GM19035 (cell line): ENCODE measurements around the gene MARCHF4.

Experiments
- ATAC-seq: cut with Tn5 transposase; IDR thresholded peaks from one replicate; pipeline ENCODE4 v1.9.1; 2021; ENCODE audit not compliant: unreplicated experiment

Gene MARCHF4

GRCh38 chr2:216371721-216372702 lies at the start of gene MARCHF4:
TSS of gene MARCHF4 (minus strand) at chr2:216372483. CDS start at chr2:216370260, 2,223 bp downstream.
- ATAC-seq, result no peak

- ATAC-seq, result no peak
Measured at GRCh38 chr2:216420367-216421101, 48.3 kb upstream of the MARCHF4 start.

- no peak for ATAC-seq
Measured at GRCh38 chr2:216418981-216419380, 46.7 kb upstream of the MARCHF4 start.

GRCh38 chr2:216416571-216417307 lies 44.5 kb upstream of the MARCHF4 start:
- no peak for ATAC-seq

GRCh38 chr2:216415541-216415940 lies 43.3 kb upstream of the MARCHF4 start:
- no peak for ATAC-seq

- ATAC-seq, result no peak
Measured at GRCh38 chr2:216414772-216415319, 42.6 kb upstream of the MARCHF4 start.

GRCh38 chr2:216413882-216414281 lies 41.6 kb upstream of the MARCHF4 start:
- ATAC-seq, result no peak

- peak; percentile 94 for ATAC-seq
Measured at GRCh38 chr2:216412022-216412999, 40.0 kb upstream of the MARCHF4 start, which contains the start of gene SMARCAL1. TSS of gene SMARCAL1 (plus strand) at chr2:216412484. CDS start at chr2:216414705, 2,221 bp downstream.

GRCh38 chr2:216410550-216410949 lies 38.3 kb upstream of the MARCHF4 start:
- no peak for ATAC-seq

- ATAC-seq, result no peak
Measured at GRCh38 chr2:216408426-216409290, 36.4 kb upstream of the MARCHF4 start.

- no peak for ATAC-seq
Measured at GRCh38 chr2:216406826-216407225, 34.5 kb upstream of the MARCHF4 start.

- no peak for ATAC-seq
Measured at GRCh38 chr2:216405588-216405987, 33.3 kb upstream of the MARCHF4 start.

GRCh38 chr2:216404010-216404618 lies 31.8 kb upstream of the MARCHF4 start:
- peak; percentile 66 for ATAC-seq

GRCh38 chr2:216402751-216403150 lies 30.5 kb upstream of the MARCHF4 start:
- ATAC-seq, result no peak

- ATAC-seq, result no peak
Measured at GRCh38 chr2:216399621-216400020, 27.3 kb upstream of the MARCHF4 start.

GRCh38 chr2:216394881-216395280 lies 22.6 kb upstream of the MARCHF4 start:
- ATAC-seq, result no peak

GRCh38 chr2:216392945-216393840 lies 20.9 kb upstream of the MARCHF4 start:
- no peak for ATAC-seq
